ENCODE measurements around the gene FANCG.
A peak's percentile ranks its signal among the peaks of the same experiment; 100 is the strongest.

Gene FANCG

GRCh38 chr9:35108946-35109575 lies 29.3 kb upstream of the FANCG start:
- H3K27me3 ChIP-seq (ENCODE audit: control insufficient read depth in 1 of 2, insufficient read depth in 1 of 2, low read length in 2 of 2) = no peaks in the 10 kb centered on the region
- H3K23ac ChIP-seq (ENCODE audit: low read length in 2 of 2) = no peak overlapping the region
- no peak overlapping the region for H2BK15ac ChIP-seq (ENCODE audit: low read depth, poor library complexity, severe bottlenecking)
- no peak overlapping the region for H2BK5ac ChIP-seq (ENCODE audit: low read depth, low read length, poor library complexity, severe bottlenecking)
- peak overlapping the region in 1 of 2 experiments; percentile 97 for H3K4me3 ChIP-seq (ENCODE audit: insufficient read depth in 1 of 2, low read depth in 1 of 2, low read length in 2 of 2)
- no peak overlapping the region for H3K14ac ChIP-seq (ENCODE audit: low read length in 2 of 2)
- H3K27ac ChIP-seq (ENCODE audit: low read length, poor library complexity, severe bottlenecking) = no peak overlapping the region
- WGBS = 71% methylated on average over 5 of the region's 8 CpGs
- no peaks in the 10 kb centered on the region for H3K9me3 ChIP-seq (ENCODE audit: control insufficient read depth, low read length)
- H3K9ac ChIP-seq (ENCODE audit: low read length) = peak overlapping the region; percentile 97
- peaks cover 52 to 55% of the 10 kb centered on the region in 2 experiments for H3K36me3 ChIP-seq (ENCODE audit: control insufficient read depth in 1 of 2, insufficient read depth in 2 of 2, low read depth in 1 of 2, low read length in 2 of 2)
- H3K4ac ChIP-seq (ENCODE audit: low read depth in 1 of 2, low read length in 2 of 2) = no peak overlapping the region
- DNase-seq = no peak
- no peak overlapping the region for H2BK120ac ChIP-seq (ENCODE audit: low read depth, low read length)
- H3K79me1 ChIP-seq (replicated peaks; ENCODE audit: low read length, poor library complexity, severe bottlenecking) = peaks cover 48% of the 10 kb centered on the region
- H2BK12ac ChIP-seq (ENCODE audit: low read length in 2 of 2) = no peak overlapping the region
- no peak overlapping the region for H4K91ac ChIP-seq (ENCODE audit: low read length)
- no peak overlapping the region for H3K4me2 ChIP-seq (ENCODE audit: low read length, poor library complexity, severe bottlenecking)
- no peak overlapping the region for H3K18ac ChIP-seq (ENCODE audit: low read depth in 1 of 2, low read length in 2 of 2)
- no peak overlapping the region for H2AFZ ChIP-seq (ENCODE audit: low read depth, low read length)
- H3K4me1 ChIP-seq (ENCODE audit: control insufficient read depth, insufficient read depth, low read depth, low read length) = peaks cover 28% of the 10 kb centered on the region
- no peak overlapping the region for H4K8ac ChIP-seq (ENCODE audit: low read length)
- H2AK5ac ChIP-seq (ENCODE audit: low read length, severe bottlenecking) = no peak overlapping the region

GRCh38 chr9:35108461-35108860 lies 28.7 kb upstream of the FANCG start:
- H3K9me3 ChIP-seq (ENCODE audit: control insufficient read depth, low read length) = no peaks in the 10 kb centered on the region
- peaks cover 49% of the 10 kb centered on the region for H3K79me1 ChIP-seq (replicated peaks; ENCODE audit: low read length, poor library complexity, severe bottlenecking)
- H3K18ac ChIP-seq (ENCODE audit: low read depth in 1 of 2, low read length in 2 of 2) = no peak overlapping the region
- no peak overlapping the region for H3K14ac ChIP-seq (ENCODE audit: low read length in 2 of 2)
- H3K4me3 ChIP-seq (ENCODE audit: insufficient read depth in 1 of 2, low read depth in 1 of 2, low read length in 2 of 2) = no peak overlapping the region
- H2AFZ ChIP-seq (ENCODE audit: low read depth, low read length) = no peak overlapping the region
- H4K91ac ChIP-seq (ENCODE audit: low read length) = no peak overlapping the region
- H3K4me2 ChIP-seq (ENCODE audit: low read length, poor library complexity, severe bottlenecking) = no peak overlapping the region
- WGBS = 98% methylated on average over 5 of the region's 6 CpGs
- no peak overlapping the region for H3K27ac ChIP-seq (ENCODE audit: low read length, poor library complexity, severe bottlenecking)
- no peak overlapping the region for H2AK5ac ChIP-seq (ENCODE audit: low read length, severe bottlenecking)
- H3K27me3 ChIP-seq (ENCODE audit: control insufficient read depth in 1 of 2, insufficient read depth in 1 of 2, low read length in 2 of 2) = no peaks in the 10 kb centered on the region
- H2BK15ac ChIP-seq (ENCODE audit: low read depth, poor library complexity, severe bottlenecking) = no peak overlapping the region
- H2BK120ac ChIP-seq (ENCODE audit: low read depth, low read length) = no peak overlapping the region
- H3K4ac ChIP-seq (ENCODE audit: low read depth in 1 of 2, low read length in 2 of 2) = no peak overlapping the region
- H3K36me3 ChIP-seq (ENCODE audit: control insufficient read depth in 1 of 2, insufficient read depth in 2 of 2, low read depth in 1 of 2, low read length in 2 of 2) = peaks cover 52 to 61% of the 10 kb centered on the region in 2 experiments
- no peak overlapping the region for H2BK5ac ChIP-seq (ENCODE audit: low read depth, low read length, poor library complexity, severe bottlenecking)
- peak overlapping the region; percentile 97 for H3K9ac ChIP-seq (ENCODE audit: low read length)
- H3K4me1 ChIP-seq (ENCODE audit: control insufficient read depth, insufficient read depth, low read depth, low read length) = peaks cover 32% of the 10 kb centered on the region
- H3K23ac ChIP-seq (ENCODE audit: low read length in 2 of 2) = no peak overlapping the region
- no peak overlapping the region for H2BK12ac ChIP-seq (ENCODE audit: low read length in 2 of 2)
- H4K8ac ChIP-seq (ENCODE audit: low read length) = no peak overlapping the region
- no peak for DNase-seq

- Histone ChIP-seq H2BK5ac (ENCODE audit: low read depth, low read length, poor library complexity, severe bottlenecking) (no peak overlapping the region), H3K4ac (ENCODE audit: low read depth in 1 of 2, low read length in 2 of 2) (no peak overlapping the region), H2BK120ac (ENCODE audit: low read depth, low read length) (no peak overlapping the region), H3K36me3 (ENCODE audit: control insufficient read depth in 1 of 2, insufficient read depth in 2 of 2, low read depth in 1 of 2, low read length in 2 of 2) (peaks cover 52 to 61% of the 10 kb centered on the region in 2 experiments), H4K91ac (ENCODE audit: low read length) (no peak overlapping the region), H2BK12ac (ENCODE audit: low read length in 2 of 2) (no peak overlapping the region), H3K27ac (ENCODE audit: low read length, poor library complexity, severe bottlenecking) (no peak overlapping the region), H4K8ac (ENCODE audit: low read length) (no peak overlapping the region), H3K23ac (ENCODE audit: low read length in 2 of 2) (no peak overlapping the region), H3K4me2 (ENCODE audit: low read length, poor library complexity, severe bottlenecking) (no peak overlapping the region), H3K4me1 (ENCODE audit: control insufficient read depth, insufficient read depth, low read depth, low read length) (peaks cover 33% of the 10 kb centered on the region), H3K9me3 (ENCODE audit: control insufficient read depth, low read length) (no peaks in the 10 kb centered on the region), H3K9ac (ENCODE audit: low read length) (no peak overlapping the region), H2AFZ (ENCODE audit: low read depth, low read length) (no peak overlapping the region), H2AK5ac (ENCODE audit: low read length, severe bottlenecking) (no peak overlapping the region), H3K14ac (ENCODE audit: low read length in 2 of 2) (no peak overlapping the region), H3K27me3 (ENCODE audit: control insufficient read depth in 1 of 2, insufficient read depth in 1 of 2, low read length in 2 of 2) (no peaks in the 10 kb centered on the region), H3K4me3 (ENCODE audit: insufficient read depth in 1 of 2, low read depth in 1 of 2, low read length in 2 of 2) (no peak overlapping the region), H3K79me1 (replicated peaks; ENCODE audit: low read length, poor library complexity, severe bottlenecking) (peaks cover 49% of the 10 kb centered on the region), H3K18ac (ENCODE audit: low read depth in 1 of 2, low read length in 2 of 2) (no peak overlapping the region), H2BK15ac (ENCODE audit: low read depth, poor library complexity, severe bottlenecking) (no peak overlapping the region)
- 90% methylated on average over 18 of the region's 18 CpGs for WGBS
- no peak for DNase-seq
These were observed 27.9 kb upstream of the FANCG start for GRCh38 chr9:35107297-35108290.

- H2BK15ac ChIP-seq (ENCODE audit: low read depth, poor library complexity, severe bottlenecking) = no peak overlapping the region
- H2BK5ac ChIP-seq (ENCODE audit: low read depth, low read length, poor library complexity, severe bottlenecking) = no peak overlapping the region
- no peak overlapping the region for H3K18ac ChIP-seq (ENCODE audit: low read depth in 1 of 2, low read length in 2 of 2)
- no peaks in the 10 kb centered on the region for H3K27me3 ChIP-seq (ENCODE audit: control insufficient read depth in 1 of 2, insufficient read depth in 1 of 2, low read length in 2 of 2)
- no peak overlapping the region for H2BK12ac ChIP-seq (ENCODE audit: low read length in 2 of 2)
- WGBS = 91% methylated on average over 4 of the region's 7 CpGs
- H3K4ac ChIP-seq (ENCODE audit: low read depth in 1 of 2, low read length in 2 of 2) = no peak overlapping the region
- H3K14ac ChIP-seq (ENCODE audit: low read length in 2 of 2) = no peak overlapping the region
- H3K36me3 ChIP-seq (ENCODE audit: control insufficient read depth in 1 of 2, insufficient read depth in 2 of 2, low read depth in 1 of 2, low read length in 2 of 2) = peaks cover 56 to 67% of the 10 kb centered on the region in 2 experiments
- H2BK120ac ChIP-seq (ENCODE audit: low read depth, low read length) = no peak overlapping the region
- no peak overlapping the region for H3K4me3 ChIP-seq (ENCODE audit: insufficient read depth in 1 of 2, low read depth in 1 of 2, low read length in 2 of 2)
- no peak overlapping the region for H2AFZ ChIP-seq (ENCODE audit: low read depth, low read length)
- H3K27ac ChIP-seq (ENCODE audit: low read length, poor library complexity, severe bottlenecking) = no peak overlapping the region
- H4K8ac ChIP-seq (ENCODE audit: low read length) = no peak overlapping the region
- H2AK5ac ChIP-seq (ENCODE audit: low read length, severe bottlenecking) = no peak overlapping the region
- H3K79me1 ChIP-seq (replicated peaks; ENCODE audit: low read length, poor library complexity, severe bottlenecking) = peaks cover 49% of the 10 kb centered on the region
- no peaks in the 10 kb centered on the region for H3K9me3 ChIP-seq (ENCODE audit: control insufficient read depth, low read length)
- H3K23ac ChIP-seq (ENCODE audit: low read length in 2 of 2) = no peak overlapping the region
- no peak overlapping the region for H3K9ac ChIP-seq (ENCODE audit: low read length)
- DNase-seq = no peak
- no peak overlapping the region for H4K91ac ChIP-seq (ENCODE audit: low read length)
- peaks cover 32% of the 10 kb centered on the region for H3K4me1 ChIP-seq (ENCODE audit: control insufficient read depth, insufficient read depth, low read depth, low read length)
- H3K4me2 ChIP-seq (ENCODE audit: low read length, poor library complexity, severe bottlenecking) = no peak overlapping the region
These were observed 26.6 kb upstream of the FANCG start for GRCh38 chr9:35106343-35106730.

All from mesenchymal stem cell (in vitro differentiated cells and primary cell).